BJ (cell line): ENCODE results near the gene PRKAG2. TPM values are rescaled to one million over a fixed set of nuclear protein-coding genes. Genes with fewer than 3 reads are reported as not detected.
A peak's percentile ranks its signal among the peaks of the same experiment; 100 is the strongest.

Experiments used
- CTCF ChIA-PET: fragments of 350-600 bp; formaldehyde crosslinking; extraction: SDS; loops from one replicate; lab custom pipeline; 2021; ENCODE audit warnings: antibody characterized with exemption, inconsistent platforms; lab: Yijun Ruan, JAX
- POLR2A ChIA-PET: fragments of 300-600 bp; sonication (Branson Sonifier 250); formaldehyde crosslinking; extraction: SDS; loops from one replicate; lab custom pipeline; 2021; ENCODE audit warnings: antibody characterized with exemption; lab: Charles Lee
- DNase-seq: peaks from one replicate; pipeline ENCODE4 v3.0.0-alpha.2; 2011; ENCODE audit warnings: low read depth
- H3K27me3 ChIP-seq: 2 replicates; pipeline ENCODE4 v1.6.0; 2011; ENCODE audit warnings: low read length; ENCODE audit not compliant: control insufficient read depth, insufficient read depth
- H3K36me3 ChIP-seq: 2 replicates; pipeline ENCODE4 v1.5.1; 2011; ENCODE audit warnings: low read length; ENCODE audit not compliant: control insufficient read depth, insufficient read depth
- H3K4me3 ChIP-seq: 2 replicates; pipeline ENCODE4 v1.5.1; 2011; ENCODE audit warnings: low read depth, mild to moderate bottlenecking, control low read depth, low read length
- polyA plus RNA-seq: library from polyadenylated mRNA; depleted of rRNA; stranded (reverse); fragments of >200 nt; gene quantifications from 2 replicates; pipeline ENCODE4 v1.2.3, GENCODE V29; 2011
- TF ChIP-seq, protein P1 (sequence below): IDR thresholded peaks from 2 replicates; pipeline ENCODE4 v1.5.1; 2011; ENCODE audit warnings: low read depth, mild to moderate bottlenecking, control low read depth, inconsistent platforms, low read length, moderate library complexity; ENCODE audit not compliant: insufficient read depth

Gene PRKAG2
- polyA plus RNA-seq, 1 experiment, result 11.3 TPM

GRCh38 chr7:151694828-151695580 is 181.9 kb downstream of the PRKAG2 start:
- Histone ChIP-seq H3K27me3 (no peaks in the 10 kb centered on the region), H3K36me3 (no peaks in the 10 kb centered on the region), H3K4me3 (no peak overlapping the region)
- TF ChIP-seq, protein P1, sequence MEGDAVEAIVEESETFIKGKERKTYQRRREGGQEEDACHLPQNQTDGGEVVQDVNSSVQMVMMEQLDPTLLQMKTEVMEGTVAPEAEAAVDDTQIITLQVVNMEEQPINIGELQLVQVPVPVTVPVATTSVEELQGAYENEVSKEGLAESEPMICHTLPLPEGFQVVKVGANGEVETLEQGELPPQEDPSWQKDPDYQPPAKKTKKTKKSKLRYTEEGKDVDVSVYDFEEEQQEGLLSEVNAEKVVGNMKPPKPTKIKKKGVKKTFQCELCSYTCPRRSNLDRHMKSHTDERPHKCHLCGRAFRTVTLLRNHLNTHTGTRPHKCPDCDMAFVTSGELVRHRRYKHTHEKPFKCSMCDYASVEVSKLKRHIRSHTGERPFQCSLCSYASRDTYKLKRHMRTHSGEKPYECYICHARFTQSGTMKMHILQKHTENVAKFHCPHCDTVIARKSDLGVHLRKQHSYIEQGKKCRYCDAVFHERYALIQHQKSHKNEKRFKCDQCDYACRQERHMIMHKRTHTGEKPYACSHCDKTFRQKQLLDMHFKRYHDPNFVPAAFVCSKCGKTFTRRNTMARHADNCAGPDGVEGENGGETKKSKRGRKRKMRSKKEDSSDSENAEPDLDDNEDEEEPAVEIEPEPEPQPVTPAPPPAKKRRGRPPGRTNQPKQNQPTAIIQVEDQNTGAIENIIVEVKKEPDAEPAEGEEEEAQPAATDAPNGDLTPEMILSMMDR, result peak; percentile 16; the same call in 1 of the 2 replicates
- ChIA-PET CTCF (interaction anchor here (0.8 to 0.9 kb wide), 2 partner anchors 9 to 31 kb away, joined by 3 read pairs; no protein-coding TSS in a partner anchor), POLR2A (no interaction called here)
- DNase-seq, result no peak

DNA sequence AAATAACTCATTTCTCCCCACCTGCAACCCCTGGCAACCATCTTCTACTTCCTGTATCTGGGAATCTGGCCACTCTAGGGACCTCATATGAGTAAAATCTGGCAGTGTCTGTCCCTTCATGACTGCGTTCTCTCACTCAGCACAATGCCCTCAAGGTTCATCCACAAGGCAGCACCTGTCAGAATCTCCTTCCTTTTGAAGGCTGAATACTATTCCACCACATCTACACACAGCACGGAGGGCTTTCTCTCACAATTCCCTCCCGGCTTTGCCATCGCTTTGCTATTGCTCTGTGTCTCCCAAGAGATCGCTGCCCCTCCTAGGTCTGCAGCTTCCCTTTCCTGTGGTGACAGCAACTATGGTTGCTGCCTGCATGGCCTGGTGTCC is 182.5 kb downstream of the PRKAG2 start:
- no peak for DNase-seq
- TF ChIP-seq, protein P1, result no peak
- Histone ChIP-seq H3K4me3 (no peak overlapping the region), H3K27me3 (no peaks in the 10 kb centered on the region), H3K36me3 (no peaks in the 10 kb centered on the region)
- POLR2A ChIA-PET, result no interaction called here
- CTCF ChIA-PET, result no interaction called here

DNA sequence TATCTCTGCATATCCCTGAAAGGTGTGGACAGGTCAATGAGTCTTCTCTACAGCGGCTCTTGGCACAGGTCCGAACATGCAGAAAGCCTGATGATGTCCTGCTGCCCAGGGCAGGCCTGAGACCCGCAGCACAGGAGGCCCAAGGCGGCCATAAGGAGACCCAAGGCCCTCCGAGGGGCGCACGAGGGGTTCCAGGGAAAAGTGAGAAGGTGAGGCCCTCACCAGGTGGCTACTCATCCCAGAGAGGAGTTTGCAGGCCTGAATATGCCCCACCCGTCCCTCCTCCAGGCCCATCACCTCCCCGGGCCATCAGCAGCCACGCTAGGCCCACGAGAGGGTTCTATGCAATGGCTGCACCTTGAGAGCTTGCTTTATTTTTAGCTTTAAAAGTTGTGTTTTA is 183.8 kb downstream of the PRKAG2 start:
- H3K36me3 ChIP-seq, result no peaks in the 10 kb centered on the region
- CTCF ChIA-PET, result interaction anchor here (1.9 kb wide), 1 partner anchor 61 kb away, joined by 5 read pairs; no protein-coding TSS in a partner anchor
- no peak overlapping the region for H3K4me3 ChIP-seq
- H3K27me3 ChIP-seq, result no peaks in the 10 kb centered on the region
- POLR2A ChIA-PET, result no interaction called here
- no peak for DNase-seq
- TF ChIP-seq, protein P1, result no peak

- Histone ChIP-seq H3K4me3 (no peak overlapping the region), H3K36me3 (no peaks in the 10 kb centered on the region), H3K27me3 (no peaks in the 10 kb centered on the region)
- DNase-seq, result no peak
- POLR2A ChIA-PET, result no interaction called here
- CTCF ChIA-PET, result interaction anchor here (0.6 to 1.9 kb wide), 3 partner anchors 60 to 306 kb away, joined by 3 to 5 read pairs (median 3); no protein-coding TSS in a partner anchor
- TF ChIP-seq, protein P1, result no peak
Measured at GRCh38 chr7:151692721-151693120, 184.2 kb downstream of the PRKAG2 start.

GRCh38 chr7:151691449-151691848 is 185.5 kb downstream of the PRKAG2 start:
- CTCF ChIA-PET, result interaction anchor here (1.0 to 1.6 kb wide), 2 partner anchors 10 to 15 kb away, joined by 4 to 7 read pairs; no protein-coding TSS in a partner anchor
- H3K27me3 ChIP-seq, result no peaks in the 10 kb centered on the region
- DNase-seq, result no peak
- TF ChIP-seq, protein P1, result no peak
- H3K36me3 ChIP-seq, result no peaks in the 10 kb centered on the region
- POLR2A ChIA-PET, result interaction anchor here (0.6 kb wide), 1 partner anchor 496 kb away, joined by 3 read pairs; no protein-coding TSS in a partner anchor
- H3K4me3 ChIP-seq, result no peak overlapping the region
